SH-SY5Y (cell line): Measurements from ENCODE around the gene TOM1L2.

Experiments
- GATA2 ChIP-seq: IDR thresholded peaks from 2 replicates; pipeline ENCODE4 v1.6.1; 2011; ENCODE audit warnings: mild to moderate bottlenecking, low read depth, low read length
- GATA3 ChIP-seq: IDR thresholded peaks from 2 replicates; pipeline ENCODE4 v1.6.1; 2011; ENCODE audit warnings: low read depth, mild to moderate bottlenecking, low read length, moderate library complexity

DNA sequence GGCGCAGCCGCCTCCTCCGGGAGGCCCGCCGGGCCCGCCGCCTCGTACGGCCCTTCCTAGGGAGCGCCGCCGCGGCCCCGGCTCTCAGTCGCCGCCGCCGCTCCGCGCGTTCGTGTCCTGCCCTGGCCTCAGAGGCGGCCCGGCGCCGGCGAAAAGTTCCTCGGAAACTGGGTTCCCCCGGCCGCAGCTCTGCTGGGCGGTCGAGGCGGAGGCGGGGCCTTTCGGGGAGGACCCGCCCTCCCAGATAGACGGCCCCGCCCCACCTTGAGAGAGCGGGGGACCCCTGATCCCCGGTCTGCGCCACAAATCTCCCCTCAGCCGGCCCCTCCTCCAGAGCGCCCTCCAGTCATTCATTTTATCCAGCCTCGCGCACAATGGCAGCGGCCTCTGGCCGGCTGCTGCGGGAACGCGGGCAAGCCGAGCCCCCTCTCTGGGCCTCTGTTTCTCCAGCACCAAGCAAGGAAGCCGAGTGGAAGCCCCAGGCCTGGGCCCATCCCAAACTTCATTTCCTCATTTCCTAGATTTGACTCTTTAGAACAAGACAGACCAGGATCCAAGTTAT is 135.3 kb downstream of the TOM1L2 start, which contains the start of gene SREBF1:
- TF ChIP-seq GATA3 (no peak), GATA2 (no peak)
